Activated effector memory CD4-positive, alpha-beta T cell treated with Interleukin-2 at 50 U/mL for 16 hours (primary cell): ENCODE results near the gene GID8.

Source experiments
- DNase-seq: peaks from one replicate; pipeline ENCODE4 v3.0.0-alpha.2; 2020

GID8 gene

GRCh38 chr20:62945771-62946339, 7.9 kb downstream of the GID8 start:
- DNase-seq: no peak

GRCh38 chr20:62946918-62947317, 9.0 kb downstream of the GID8 start:
- DNase-seq: no peak

- DNase-seq: no peak
Measured at GRCh38 chr20:62947532-62948300, 9.8 kb downstream of the GID8 start.

GRCh38 chr20:62949153-62949821, 11.3 kb downstream of the GID8 start:
- DNase-seq: no peak

- DNase-seq: no peak
Measured at GRCh38 chr20:62949962-62950361, 12.0 kb downstream of the GID8 start.

GRCh38 chr20:62950741-62951140, 12.8 kb downstream of the GID8 start:
- DNase-seq: no peak

GRCh38 chr20:62951143-62951895, 13.4 kb downstream of the GID8 start:
- no peak for DNase-seq

- DNase-seq: no peak
Measured at GRCh38 chr20:62951896-62952372, 14.0 kb downstream of the GID8 start.

GRCh38 chr20:62952373-62952967, 14.5 kb downstream of the GID8 start, which contains the start of gene SLC17A9:
TSS of gene SLC17A9 (plus strand) at chr20:62952709. CDS start at chr20:62952831, 122 bp downstream.
- DNase-seq: no peak

GRCh38 chr20:62952968-62953838, 15.3 kb downstream of the GID8 start:
- no peak for DNase-seq

GRCh38 chr20:62953839-62954703, 16.1 kb downstream of the GID8 start:
- DNase-seq: peak; percentile 66

- DNase-seq: no peak
Measured at GRCh38 chr20:62955519-62956386, 17.8 kb downstream of the GID8 start.

GRCh38 chr20:62956387-62957135, 18.6 kb downstream of the GID8 start:
- no peak for DNase-seq

GRCh38 chr20:62957136-62958117, 19.5 kb downstream of the GID8 start:
- no peak for DNase-seq

- no peak for DNase-seq
Measured at GRCh38 chr20:62958388-62959100, 20.6 kb downstream of the GID8 start.

GRCh38 chr20:62959101-62959971, 21.4 kb downstream of the GID8 start:
- DNase-seq: no peak
